Measurements from ENCODE around the gene TBP. TPM values are rescaled to one million over a fixed set of nuclear protein-coding genes. Genes with fewer than 3 reads are reported as not detected.
"Not testable (repeated sequence)": the region's sequence is repeated elsewhere in the genome, so short reads cannot be mapped to it uniquely, and the experiment has no call there.

TBP gene
- 17.2 TPM for total RNA-seq

DNA sequence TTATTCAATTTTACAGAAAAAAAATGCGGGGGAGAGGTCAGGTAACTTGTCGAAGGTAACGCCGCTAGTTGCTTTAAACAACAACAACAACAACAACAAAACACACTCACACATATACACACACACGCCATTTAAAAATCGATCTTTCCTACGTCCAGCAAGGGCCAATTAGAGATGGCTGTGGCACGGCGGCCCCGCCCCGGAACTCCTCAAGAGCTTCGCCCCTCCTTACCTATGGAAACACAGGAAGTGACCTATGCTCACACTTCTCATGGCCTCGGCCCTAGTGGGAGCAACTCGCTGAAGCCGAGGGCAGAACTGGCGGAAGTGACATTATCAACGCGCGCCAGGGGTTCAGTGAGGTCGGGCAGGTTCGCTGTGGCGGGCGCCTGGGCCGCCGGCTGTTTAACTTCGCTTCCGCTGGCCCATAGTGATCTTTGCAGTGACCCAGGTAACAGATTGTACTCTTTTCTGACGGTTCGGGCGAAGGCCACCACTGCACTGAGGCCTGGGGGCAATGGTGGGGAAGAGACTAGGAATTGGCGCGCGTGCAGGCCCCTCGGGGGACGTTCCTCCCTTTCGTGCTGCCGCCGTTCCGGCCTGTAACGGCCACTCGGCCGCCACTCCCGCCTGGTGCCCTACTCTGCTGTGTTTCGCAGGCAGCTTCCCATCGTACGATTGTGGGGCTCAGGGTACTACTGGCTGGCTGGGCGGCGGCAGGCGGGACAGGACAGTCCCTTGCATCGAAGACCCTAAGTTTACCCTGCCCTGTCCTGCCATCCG, at the start of gene TBP:
TBP (plus strand) TSS at position 357 of the 783 bp plus-strand sequence. CDS start 2,661 bp downstream, outside the sequence.
- intact Hi-C loops (cut with DNase I), result no loop called here
- DNase-seq (ENCODE audit: low spot score) (peak; percentile 98), ATAC-seq (peak; percentile 99)

DNA sequence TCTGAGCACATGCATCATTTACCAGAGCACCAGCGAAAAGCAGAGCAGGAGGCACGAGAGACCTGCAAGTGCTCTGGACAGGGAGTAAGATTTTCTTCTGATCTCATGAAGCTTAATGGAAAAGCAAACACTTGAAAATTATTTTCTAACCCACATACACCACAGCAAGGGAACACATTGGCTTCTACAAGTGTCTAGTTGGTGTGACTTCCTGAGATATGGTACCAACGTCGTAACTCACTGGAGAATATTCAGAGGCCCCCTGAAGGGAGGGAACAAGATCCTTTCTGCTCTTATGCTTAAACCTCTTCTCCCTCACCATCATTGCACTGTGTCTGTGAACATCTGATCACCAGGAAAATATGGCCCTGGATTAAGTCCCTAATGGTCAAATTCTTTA, 49.7 kb upstream of the TBP start:
- DNase-seq (ENCODE audit: low spot score) (no peak), ATAC-seq (no peak)
- intact Hi-C loops (cut with DNase I), result no loop called here

DNA sequence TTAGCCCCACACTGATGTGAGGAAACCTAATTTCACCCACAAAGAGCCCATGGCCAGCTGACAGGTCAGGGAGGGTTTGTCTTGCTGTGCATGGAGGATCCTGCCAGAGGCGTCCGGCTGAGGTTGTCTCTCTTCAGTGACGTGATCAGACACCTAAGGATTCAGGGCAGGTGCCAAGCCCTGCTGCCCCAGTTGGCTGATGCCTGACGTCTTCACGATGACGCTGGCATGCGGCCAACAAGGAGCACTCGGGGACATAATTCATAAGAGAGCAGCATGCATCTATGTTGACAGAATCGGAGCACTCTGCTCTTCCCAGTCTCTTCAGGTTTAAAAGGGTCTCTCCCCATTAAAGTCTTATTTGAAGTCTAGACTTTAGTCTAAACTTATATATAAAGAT, 48.9 kb upstream of the TBP start:
- DNase-seq (ENCODE audit: low spot score) (no peak), ATAC-seq (no peak)
- intact Hi-C loops (cut with DNase I), result no loop called here

DNA sequence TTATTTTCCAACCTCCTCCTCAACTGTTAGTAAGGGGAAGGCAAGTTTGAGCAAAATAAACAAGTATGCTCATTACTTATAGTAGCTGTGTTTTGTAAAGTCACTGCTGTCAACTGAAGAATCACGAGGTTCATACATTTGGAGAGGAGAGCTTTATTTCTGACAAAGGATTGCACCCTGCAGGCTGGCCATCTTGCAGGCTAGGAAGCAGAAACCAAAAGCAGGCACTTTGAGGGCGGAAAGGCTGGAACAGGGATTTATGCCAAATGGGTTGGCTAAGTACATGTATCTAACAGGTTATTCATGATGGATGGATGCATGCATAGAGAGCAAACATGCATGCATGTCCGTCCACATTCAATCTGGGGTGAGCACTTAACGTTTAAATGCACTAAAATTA, 47.7 kb upstream of the TBP start:
- DNase-seq (ENCODE audit: low spot score) (no peak), ATAC-seq (no peak)
- intact Hi-C loops (cut with DNase I), result no loop called here

DNA sequence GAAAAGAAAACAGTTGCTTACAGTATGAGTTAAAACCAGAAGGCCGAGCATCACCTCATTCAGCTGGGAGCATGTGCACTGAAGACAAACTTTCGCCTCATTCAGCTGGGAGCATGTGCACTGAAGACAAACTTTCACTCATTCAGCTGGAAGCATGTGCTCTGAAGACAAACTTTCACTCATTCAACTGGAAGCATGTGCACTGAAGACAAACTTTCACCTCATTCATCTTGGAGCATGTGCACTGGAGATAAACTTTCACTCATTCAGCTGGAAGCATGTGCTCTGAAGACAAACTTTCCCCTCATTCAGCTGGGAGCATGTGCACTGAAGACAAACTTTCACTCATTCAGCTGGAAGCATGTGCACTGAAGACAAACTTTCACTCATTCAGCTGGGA, 46.4 kb upstream of the TBP start:
- intact Hi-C loops (cut with DNase I); ATAC-seq; DNase-seq (ENCODE audit: low spot score): not testable (repeated sequence)

DNA sequence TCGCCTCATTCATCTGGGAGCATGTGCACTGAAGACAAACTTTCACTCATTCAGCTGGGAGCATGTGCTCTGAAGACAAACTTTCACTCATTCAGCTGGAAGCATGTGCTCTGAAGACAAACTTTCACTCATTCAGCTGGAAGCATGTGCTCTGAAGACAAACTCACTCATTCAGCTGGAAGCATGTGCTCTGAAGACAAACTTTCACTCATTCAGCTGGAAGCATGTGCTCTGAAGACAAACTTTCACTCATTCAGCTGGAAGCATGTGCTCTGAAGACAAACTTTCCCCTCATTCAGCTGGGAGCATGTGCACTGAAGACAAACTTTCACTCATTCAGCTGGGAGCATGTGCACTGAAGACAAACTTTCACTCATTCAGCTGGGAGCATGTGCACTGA, 45.9 kb upstream of the TBP start:
- DNase-seq (ENCODE audit: low spot score); ATAC-seq; intact Hi-C loops (cut with DNase I): not testable (repeated sequence)

DNA sequence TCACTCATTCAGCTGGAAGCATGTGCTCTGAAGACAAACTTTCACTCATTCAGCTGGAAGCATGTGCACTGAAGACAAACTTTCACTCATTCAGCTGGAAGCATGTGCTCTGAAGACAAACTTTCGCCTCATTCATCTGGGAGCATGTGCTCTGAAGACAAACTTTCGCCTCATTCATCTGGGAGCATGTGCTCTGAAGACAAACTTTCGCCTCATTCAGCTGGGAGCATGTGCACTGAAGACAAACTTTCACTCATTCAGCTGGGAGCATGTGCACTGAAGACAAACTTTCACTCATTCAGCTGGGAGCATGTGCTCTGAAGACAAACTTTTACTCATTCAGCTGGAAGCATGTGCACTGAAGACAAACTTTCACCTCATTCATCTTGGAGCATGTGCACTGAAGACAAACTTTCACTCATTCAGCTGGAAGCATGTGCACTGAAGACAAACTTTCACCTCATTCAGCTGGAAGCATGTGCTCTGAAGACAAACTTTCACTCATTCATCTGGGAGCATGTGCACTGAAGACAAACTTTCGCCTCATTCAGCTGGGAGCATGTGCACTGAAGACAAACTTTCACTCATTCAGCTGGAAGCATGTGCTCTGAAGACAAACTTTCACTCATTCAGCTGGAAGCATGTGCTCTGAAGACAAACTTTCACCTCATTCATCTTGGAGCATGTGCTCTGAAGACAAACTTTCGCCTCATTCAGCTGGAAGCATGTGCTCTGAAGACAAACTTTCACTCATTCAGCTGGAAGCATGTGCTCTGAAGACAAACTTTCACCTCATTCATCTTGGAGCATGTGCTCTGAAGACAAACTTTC, 45.1 kb upstream of the TBP start:
- intact Hi-C loops (cut with DNase I); DNase-seq (ENCODE audit: low spot score); ATAC-seq: not testable (repeated sequence)

DNA sequence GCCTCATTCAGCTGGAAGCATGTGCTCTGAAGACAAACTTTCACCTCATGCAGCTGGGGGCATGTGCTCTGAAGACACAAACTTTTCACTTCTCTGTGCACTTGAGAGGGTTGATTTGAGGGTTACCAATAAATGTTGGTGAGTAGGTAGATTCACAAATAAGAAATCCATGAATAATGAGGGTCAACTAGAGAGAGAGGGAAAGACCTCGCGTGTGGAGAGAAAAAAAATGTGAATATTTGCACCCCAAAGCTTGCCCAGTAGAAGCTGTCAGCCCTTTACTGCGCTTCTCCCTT, 44.5 kb upstream of the TBP start:
- ATAC-seq (no peak), DNase-seq (ENCODE audit: low spot score) (no peak)
- intact Hi-C loops (cut with DNase I), result no loop called here

DNA sequence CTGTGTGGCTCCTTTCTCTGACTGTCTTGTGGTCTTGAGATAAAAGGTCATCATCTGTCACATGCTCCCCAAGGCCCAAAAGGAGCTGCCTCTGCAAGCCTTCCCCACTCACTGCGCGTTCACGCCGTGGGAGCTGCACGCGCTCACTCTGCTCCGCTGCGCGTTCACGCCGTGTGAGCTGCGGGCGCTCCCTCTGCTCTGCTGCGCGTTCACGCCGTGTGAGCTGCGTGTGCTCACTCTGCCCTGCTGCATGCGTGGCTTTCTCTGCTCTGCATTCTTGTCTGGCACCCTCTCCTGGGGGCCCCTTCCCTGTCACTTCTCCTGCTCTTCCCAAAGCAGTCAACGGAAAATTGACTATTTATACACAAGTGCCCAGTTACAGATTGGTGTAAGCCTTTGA, 43.5 kb upstream of the TBP start:
- intact Hi-C loops (cut with DNase I), result no loop called here
- no peak for ATAC-seq

DNA sequence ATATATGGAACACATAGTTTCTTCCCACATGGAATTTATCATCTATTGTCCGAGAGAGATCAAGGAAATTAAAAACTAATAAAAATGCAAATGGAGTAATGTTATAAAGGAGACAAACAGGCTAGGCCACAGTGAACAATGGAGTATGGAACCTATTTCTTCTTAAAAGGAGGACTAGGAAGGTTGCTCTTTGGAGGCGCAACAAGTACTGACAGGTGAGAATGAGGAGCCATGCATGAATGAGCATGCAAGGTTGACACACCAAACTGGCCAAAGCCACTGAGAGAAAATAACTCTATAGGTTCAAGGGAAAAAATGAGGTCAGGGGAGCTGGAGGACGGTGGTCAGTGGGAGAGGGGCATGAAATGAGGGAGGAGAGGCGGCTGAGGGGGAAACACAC, 41.9 kb upstream of the TBP start:
- intact Hi-C loops (cut with DNase I), result no loop called here
- no peak for ATAC-seq
- DNase-seq (ENCODE audit: low spot score), result no peak

More for the DNA sequence above, 43.5 kb upstream of the TBP start:
- no peak for DNase-seq (ENCODE audit: low spot score)

DNA sequence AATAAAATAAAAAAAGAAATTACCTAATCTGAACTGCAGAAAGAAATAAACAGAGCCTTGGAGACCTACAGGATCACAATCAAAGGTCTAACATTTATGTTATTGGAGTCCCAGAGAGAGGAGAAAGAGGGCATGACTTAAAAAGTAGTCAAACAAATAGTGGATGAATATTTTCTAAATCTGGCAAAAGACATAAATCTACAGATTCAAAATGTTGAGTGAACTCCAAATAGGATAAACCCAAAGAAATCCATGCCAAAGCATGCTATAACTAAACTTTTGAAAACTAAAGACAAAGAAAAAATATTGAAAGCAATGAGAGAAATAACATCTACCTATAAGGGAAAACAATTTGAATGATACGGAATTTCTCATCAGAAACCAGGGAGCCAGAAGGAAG, 39.3 kb upstream of the TBP start:
- intact Hi-C loops (cut with DNase I), result no loop called here
- ATAC-seq (no peak), DNase-seq (ENCODE audit: low spot score) (no peak)

DNA sequence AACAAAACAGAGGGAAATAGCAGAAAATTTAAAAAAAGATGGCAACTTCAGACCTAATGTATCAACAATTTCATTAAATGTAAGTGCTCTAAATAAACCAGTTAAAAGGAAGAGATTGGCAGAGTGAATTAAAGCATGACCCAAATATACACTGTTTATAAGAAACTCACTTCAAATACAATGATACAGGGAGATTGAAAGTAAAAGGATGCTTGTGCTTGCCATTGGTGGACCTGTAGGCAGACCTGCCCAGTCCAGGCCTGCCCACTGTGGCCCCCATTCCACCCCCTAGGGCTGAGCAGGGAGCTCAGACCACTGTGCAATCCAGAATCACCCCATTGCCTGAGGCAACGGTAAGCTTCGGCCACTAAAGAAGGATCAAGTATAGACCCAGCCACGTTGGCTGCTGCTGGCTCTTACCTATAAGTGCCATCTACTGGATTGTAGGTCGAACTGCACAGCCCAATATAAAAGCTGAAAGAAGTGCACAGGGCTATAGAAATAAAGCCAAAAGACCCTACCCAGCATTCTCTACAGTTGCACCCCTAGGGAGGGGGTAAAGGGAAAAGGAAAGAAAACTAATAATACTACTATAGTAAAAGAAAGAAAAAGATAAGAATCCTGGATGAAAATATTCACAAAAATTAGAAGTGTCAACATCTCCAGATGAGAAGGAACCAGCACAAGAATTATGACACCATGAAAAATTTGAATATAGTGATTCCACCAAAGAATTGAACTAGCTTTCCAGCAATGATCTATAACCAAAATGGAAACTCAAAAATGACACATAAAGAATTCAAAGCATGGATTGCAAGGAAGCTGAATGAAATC, 37.2 kb upstream of the TBP start:
- DNase-seq (ENCODE audit: low spot score) (no peak), ATAC-seq (peak; percentile 67)
- intact Hi-C loops (cut with DNase I), result no loop called here

DNA sequence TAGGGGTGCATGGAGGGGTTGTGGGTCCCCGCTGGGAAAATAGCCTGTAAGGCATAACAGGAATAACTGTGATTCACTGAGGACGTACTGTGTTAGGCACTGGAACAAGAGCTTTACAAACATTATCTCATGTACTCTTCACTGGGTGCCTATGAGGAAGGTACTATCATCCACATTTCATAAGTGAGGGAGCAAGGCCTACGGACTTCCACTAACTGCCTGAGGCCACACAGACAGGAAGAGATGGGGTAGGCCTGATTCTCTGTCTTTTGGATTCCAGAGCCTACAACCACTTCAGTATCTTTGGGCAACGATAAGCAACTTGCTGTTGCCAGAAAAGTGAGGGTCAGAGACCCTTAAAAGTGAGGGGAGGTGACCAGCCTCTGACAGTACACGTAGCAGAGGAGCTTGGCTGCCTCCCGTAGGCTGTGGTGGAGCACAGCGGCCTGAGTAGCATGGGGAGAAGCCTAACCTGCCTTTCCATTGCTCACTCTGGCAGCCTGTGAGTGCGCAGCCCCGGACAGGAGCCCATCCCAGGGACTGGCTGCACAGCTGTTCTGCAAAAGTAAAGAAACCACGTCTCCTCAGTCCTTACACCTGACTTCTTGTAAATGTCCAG, 31.5 kb upstream of the TBP start:
- intact Hi-C loops (cut with DNase I), result loop anchor here (10.0 kb wide), 1 partner anchor 728 kb away; no protein-coding TSS in a partner anchor
- ATAC-seq (no peak), DNase-seq (ENCODE audit: low spot score) (no peak)

DNA sequence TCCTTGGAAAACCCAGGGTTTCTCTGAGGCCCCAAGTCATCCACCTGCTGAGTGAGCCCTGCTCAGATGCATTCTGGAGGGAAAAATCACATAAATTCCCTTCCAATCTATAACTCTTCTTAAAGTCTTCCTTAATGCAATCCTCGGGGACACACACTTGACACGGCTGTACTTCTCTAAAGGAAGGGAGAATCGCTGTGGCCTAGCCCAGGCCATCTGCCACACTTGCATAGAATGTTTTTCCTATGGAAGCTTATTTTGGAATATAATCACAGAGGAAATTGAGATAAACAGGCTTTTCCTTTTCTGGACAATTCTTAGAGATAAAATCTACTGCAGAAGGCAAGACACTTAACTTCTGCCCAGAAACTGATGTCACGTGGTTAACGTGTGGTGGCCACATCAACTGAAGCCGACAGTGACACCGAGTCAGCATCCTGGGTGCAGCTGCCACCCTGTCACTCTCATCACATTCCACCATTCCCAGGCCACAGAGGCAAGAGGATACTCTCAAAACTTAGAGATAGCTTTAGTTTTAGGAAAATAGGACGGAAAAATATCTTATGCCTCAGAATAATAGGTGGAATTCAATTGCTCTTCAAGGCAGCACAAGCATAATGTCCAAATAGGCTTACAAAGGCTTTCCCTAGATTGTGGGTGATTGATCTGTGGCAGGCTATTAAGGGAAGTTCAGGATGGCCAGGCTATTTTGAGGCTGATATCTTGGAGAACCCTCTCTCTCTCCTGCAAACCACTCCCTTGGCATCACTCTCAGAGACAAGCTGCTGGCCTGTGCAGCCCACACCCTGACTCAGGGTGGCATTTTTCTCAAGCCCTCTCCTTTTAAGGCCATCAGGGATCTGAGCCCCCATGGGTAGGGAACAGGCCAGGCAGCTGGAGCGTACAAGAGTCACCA, 30.7 kb upstream of the TBP start:
- DNase-seq (ENCODE audit: low spot score) (no peak), ATAC-seq (no peak)
- intact Hi-C loops (cut with DNase I), result loop anchor here (10.0 kb wide), 1 partner anchor 729 kb away; no protein-coding TSS in a partner anchor

DNA sequence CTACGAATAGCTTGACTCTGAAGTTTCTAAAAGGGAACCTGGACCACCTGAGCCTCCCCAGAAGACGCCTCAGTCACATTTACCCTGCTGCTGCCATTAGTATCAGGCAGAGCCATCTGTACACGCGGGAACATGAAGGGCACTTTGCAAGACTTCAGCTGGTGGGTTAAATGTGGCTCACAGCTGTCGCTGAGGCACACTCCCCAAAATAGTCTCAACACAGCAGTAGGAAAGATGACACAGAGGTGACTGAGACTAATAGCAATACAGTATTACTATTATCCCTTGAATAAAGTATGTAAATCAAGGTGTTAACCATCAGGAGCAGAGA, 30.0 kb upstream of the TBP start:
- DNase-seq (ENCODE audit: low spot score) (no peak), ATAC-seq (no peak)
- intact Hi-C loops (cut with DNase I), result loop anchor here (10.0 kb wide), 1 partner anchor 729 kb away; no protein-coding TSS in a partner anchor

DNA sequence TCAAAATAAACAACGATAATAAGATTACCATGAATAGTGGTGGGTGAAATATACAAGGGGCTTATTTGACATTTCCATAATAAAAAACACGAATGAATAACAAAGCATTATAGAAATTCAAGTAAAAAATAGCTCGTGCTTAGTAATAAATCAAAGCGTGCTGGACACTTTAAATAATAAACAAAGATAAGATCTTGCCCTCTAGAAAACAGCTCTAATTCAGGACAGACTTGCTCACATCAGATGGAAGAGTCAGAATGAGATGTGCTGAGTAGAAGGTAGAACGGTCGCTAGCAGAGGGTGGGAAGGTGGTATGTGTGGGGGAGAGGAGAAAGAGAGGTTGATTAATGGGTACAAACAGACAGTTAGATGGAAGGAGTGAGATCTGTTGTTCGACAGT, 28.4 kb upstream of the TBP start:
- DNase-seq (ENCODE audit: low spot score), result no peak
- ATAC-seq, result no peak
- intact Hi-C loops (cut with DNase I), result loop anchor here (10.0 kb wide), 1 partner anchor 731 kb away; no protein-coding TSS in a partner anchor

DNA sequence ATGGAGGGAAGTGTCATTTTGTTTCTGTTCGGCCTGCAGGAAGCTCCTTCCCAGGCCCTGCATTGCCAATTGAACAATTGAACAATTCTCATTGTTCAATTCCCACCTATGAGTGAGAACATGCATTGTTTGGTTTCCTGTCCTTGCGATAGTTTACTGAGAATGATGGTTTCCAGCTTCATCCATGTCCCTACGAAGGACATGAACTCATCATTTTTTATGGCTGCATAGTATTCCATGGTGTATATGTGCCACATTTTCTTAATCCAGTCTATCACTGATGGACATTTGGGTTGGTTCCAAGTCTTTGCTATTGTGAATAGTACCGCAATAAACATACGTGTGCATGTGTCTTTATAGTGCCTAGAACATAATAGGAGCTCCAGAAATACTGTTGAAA, 26.2 kb upstream of the TBP start:
- not testable (repeated sequence) for ATAC-seq; DNase-seq (ENCODE audit: low spot score)
- intact Hi-C loops (cut with DNase I), result loop anchor here (10.0 kb wide), 1 partner anchor 733 kb away; no protein-coding TSS in a partner anchor

Data from sciatic nerve (tissue), 2 donors.